ENCODE data around the gene LIPE. TPM values are rescaled to one million over a fixed set of nuclear protein-coding genes. Genes with fewer than 3 reads are reported as not detected.
A peak's percentile ranks its signal among the peaks of the same experiment; 100 is the strongest.

The LIPE gene
- total RNA-seq, 4 donors from 2014 or later, result 491 to 3,641 (median 1,025) TPM

DNA sequence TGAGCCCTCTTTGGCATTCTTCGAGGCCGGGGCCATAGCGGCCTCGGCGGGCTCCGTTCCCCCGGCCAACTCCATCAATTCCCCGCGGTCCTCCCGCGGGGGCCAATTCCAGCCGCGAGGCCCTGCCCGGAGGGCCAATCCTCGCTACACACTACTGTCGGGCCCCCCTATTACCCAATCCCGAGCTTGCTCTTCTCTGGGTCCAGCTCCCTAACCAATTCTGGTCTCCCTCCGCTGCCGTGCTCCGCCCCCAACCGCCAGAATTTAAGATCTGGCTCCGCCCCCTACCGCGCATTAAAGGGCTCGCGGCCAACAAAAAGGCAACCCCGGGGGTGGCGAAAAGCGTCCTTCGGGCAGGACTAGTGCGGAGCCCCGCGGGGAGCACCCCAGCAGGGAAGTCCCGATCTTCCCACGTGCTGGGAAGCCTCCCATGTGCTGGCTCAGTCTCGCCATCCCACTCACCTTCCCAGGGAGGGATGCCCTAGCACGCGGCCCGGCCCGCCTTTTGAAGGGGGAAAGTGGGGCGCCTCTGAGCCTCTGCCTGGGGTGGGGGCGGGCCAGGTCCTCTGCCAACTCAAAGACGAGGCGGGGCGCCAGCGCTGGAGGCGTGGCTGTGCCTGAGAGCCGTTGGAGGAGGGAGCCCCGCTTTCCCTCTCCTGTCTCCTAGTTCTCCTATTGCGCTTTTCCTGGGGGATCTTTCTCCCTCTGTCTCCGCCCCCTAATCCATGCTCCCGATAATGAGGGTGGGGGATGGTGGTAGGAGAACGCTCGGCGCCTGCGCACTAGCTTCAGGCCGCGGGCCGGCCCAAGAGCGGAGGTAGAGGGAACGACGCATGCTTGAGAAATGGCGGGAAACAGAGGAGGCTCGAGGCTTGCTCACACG, 3.5 kb downstream of the LIPE start:
- DNase-seq (ENCODE audit: low spot score) (peak; percentile 77), ATAC-seq (ENCODE audit: low FRiP score) (peak; percentile 90)
- TF ChIP-seq, protein P1, sequence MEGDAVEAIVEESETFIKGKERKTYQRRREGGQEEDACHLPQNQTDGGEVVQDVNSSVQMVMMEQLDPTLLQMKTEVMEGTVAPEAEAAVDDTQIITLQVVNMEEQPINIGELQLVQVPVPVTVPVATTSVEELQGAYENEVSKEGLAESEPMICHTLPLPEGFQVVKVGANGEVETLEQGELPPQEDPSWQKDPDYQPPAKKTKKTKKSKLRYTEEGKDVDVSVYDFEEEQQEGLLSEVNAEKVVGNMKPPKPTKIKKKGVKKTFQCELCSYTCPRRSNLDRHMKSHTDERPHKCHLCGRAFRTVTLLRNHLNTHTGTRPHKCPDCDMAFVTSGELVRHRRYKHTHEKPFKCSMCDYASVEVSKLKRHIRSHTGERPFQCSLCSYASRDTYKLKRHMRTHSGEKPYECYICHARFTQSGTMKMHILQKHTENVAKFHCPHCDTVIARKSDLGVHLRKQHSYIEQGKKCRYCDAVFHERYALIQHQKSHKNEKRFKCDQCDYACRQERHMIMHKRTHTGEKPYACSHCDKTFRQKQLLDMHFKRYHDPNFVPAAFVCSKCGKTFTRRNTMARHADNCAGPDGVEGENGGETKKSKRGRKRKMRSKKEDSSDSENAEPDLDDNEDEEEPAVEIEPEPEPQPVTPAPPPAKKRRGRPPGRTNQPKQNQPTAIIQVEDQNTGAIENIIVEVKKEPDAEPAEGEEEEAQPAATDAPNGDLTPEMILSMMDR (IDR thresholded peaks at IDR 0.05), result no peak

DNA sequence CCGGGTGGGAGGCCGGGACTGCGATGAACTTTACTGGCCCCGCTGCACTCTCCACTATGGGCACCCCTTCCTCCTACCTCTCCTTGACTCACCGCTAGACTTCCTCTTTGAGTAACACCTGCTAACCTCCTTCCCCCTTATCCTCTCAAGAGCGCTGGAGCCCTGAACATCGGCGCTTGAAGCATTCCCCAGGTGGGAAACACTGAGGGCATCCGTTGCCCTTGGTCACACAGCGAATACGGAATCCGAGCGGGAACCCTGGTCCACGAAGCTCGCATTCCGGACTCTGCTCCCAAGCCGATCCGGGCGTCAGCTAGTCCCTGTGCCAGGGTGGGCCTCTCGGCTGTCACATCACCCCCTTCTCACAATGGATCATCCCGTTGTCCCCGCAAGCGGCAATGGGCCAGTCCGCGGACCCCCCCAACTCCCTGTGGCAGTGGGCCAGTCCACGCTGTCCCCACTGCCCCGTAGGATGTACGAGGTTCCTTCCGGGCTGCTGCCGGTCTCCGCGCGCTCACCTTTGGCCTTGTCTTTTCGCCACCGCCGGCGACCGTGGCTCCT, 4.2 kb downstream of the LIPE start:
- TF ChIP-seq, protein P1 (IDR thresholded peaks at IDR 0.05), result no peak
- DNase-seq (ENCODE audit: low spot score), result no peak
- ATAC-seq (ENCODE audit: low FRiP score), result peak; percentile 3

DNA sequence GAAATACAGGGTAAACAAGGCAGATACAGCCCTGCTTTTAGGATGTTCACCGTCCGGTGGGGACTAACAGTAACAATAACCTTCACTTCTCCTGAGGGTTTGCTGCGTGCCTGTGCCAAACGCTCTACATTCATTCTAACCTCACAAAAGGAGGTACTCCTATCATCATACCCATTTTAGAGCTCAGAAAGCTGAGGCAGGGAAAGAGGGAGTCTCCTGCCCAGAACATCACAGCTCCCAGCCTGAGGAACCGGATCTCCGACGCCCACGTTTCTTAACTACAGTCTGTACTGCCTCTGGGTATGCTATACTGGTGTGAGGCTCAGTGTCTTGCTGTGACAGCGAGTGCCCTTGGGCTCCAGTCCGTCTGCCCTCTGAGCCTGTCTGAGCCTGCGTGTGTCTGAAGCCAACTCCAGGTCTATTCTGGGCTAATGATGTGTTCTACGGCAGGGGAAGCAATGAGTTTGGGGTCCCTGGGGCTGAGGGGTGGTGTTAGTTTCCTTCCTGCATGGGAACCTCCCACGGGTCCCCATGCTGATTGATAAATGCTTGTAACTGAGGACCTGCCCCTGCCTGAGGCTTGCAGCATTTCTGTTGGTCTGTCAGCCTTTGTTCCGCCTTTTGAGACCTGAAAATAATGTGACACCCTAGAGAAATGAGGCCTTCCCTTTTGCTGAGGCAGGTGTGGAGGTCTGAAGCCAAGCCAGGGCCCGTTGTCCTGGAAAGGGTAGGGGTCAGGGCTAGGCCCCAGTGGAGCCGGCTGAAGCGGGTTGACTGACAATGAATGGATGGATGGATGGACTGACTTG, 4.9 kb downstream of the LIPE start:
- TF ChIP-seq, protein P1 (IDR thresholded peaks at IDR 0.05), result no peak
- no peak for DNase-seq (ENCODE audit: low spot score)
- no peak for ATAC-seq (ENCODE audit: low FRiP score)

DNA sequence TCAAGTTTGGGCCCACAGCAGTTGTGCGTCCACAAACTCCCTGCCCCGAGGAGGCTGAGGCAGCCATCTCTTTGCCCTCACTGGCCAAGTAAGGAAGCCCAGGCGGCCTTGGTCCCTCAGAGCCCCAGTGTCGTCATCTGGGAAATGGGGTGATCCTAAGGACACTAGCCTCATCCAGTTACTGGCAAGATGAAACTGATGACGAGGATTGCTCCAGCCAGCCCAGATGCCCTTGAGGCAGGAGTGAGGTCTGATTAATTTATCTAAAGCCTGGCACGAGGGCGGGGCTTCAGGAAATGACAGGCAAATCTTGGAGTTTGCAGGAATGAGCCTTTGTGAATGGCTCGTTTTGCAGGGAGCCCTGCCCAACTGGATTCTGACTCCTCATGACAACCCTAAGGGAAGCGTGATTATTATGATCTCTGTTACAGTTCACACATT, 5.6 kb downstream of the LIPE start:
- ATAC-seq (ENCODE audit: low FRiP score) (peak; percentile 13), DNase-seq (ENCODE audit: low spot score) (no peak)
- TF ChIP-seq, protein P1 (IDR thresholded peaks at IDR 0.05), result no peak

DNA sequence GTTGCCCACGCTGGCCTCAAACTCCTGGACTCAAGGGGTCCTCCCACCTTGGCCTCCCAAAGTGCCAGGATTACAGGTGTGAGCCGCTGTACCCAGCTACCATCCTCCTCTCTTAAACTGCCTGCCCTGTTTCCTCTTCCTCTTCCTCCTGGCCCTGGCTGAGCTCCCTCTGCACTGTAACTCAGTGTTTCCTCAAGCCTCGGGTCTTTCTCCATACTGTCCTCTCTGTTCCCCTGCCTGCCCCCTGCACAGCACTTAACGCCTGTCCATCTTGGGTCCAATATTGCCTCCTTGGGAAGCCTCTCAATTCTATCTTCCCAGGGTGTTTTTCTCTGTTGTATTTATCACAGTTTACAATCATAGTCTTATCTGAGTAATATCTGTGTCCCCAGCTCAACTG, 6.1 kb downstream of the LIPE start:
- ATAC-seq (ENCODE audit: low FRiP score) (no peak), DNase-seq (ENCODE audit: low spot score) (no peak)
- TF ChIP-seq, protein P1 (IDR thresholded peaks at IDR 0.05), result no peak

DNA sequence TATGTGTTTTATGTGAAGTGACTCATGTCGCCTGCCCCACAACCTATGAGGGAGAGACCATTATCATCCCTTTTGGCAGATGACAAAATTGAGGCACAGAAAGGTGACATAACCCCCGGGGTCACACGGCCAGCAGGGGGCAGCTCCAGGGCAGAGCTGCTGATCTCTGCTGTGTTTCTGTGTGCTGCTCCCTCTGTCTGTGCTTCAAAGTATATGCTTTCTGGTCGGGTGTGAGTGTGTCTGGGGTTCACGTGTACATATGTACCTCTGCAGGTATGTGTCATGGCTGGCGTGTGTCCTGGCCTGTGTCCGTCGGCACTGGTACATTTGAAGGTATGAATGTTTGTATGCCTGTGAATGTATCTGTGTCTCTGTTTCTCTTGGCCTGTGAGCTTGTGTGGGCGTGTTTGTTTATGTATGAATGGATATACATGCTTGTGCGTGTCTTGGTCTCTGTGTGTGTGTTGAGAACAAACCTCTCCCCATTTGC, 7.1 kb downstream of the LIPE start:
- TF ChIP-seq, protein P1 (IDR thresholded peaks at IDR 0.05), result no peak
- ATAC-seq (ENCODE audit: low FRiP score) (no peak), DNase-seq (ENCODE audit: low spot score) (no peak)
